GM21576 (cell line): Measurements from ENCODE around the gene TMEM201.
"Not testable (repeated sequence)": the region's sequence is repeated elsewhere in the genome, so short reads cannot be mapped to it uniquely, and the experiment has no call there.

Source experiments
- ATAC-seq: cut with Tn5 transposase; IDR thresholded peaks from one replicate; pipeline ENCODE4 v1.9.1; 2021; ENCODE audit warnings: mild to moderate bottlenecking, moderate library complexity; ENCODE audit not compliant: unreplicated experiment

TMEM201 gene

GRCh38 chr1:9615316-9616063, 26.8 kb downstream of the TMEM201 start:
- ATAC-seq = no peak

DNA sequence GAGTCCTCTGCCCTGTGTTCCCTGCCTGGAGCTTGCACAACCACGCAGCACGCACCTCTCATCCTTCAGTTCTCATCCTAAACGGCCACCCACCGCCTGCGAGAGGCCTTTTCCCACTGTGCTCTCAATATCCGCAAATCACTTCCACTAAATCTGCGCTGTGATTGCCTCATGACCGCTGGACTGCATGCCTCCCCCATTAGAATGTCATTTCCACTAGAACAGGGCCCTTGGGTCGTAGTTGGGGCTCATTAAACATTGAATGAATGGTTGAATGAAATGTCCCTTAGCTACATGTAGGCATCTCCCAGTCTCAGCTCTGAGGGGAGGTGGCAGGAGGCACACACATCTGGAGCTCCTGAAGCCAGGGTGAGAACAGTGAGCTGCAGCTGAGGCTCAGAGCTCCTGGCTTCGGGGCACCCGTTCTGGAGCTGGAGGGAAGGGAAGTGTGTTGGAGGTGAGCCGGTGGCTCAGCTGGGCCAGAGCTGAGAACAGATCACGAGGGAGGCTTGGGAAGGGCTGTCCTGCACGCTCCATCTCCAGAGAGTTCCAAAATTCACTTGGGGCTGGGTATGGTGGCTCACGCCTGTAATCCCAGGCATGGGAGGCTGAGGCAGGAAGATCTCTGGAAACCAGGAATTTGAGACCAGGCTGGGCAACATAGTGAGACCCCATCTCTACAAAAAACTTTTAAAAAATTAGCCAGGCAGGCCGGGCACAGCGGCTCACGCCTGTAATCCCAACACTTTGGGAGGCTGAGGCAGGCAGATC, 30.4 kb downstream of the TMEM201 start:
- ATAC-seq = no peak

- no peak for ATAC-seq
These were observed 32.3 kb downstream of the TMEM201 start for GRCh38 chr1:9621032-9621431.

GRCh38 chr1:9624081-9624480, 35.4 kb downstream of the TMEM201 start:
- no peak for ATAC-seq

DNA sequence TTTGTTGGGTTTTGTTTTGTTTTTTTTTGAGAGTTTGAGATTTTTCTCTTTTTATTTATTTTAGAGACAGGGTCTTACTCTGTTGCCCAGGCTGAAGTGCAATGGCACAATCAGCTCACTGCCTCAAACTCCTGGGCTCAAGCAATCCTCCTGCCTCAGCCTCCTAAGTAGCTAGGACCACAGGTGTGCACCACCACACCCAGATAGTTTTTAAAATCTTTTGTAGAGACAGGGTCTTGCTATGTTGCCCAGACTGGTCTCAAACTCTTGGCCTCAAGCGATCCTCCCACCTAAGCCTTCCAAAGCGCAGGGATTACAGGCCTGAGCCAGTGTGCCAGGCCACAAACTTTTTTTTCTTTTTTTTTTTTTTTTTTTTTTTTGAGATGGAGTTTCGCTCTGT, 36.3 kb downstream of the TMEM201 start:
- not testable (repeated sequence) for ATAC-seq

- peak; percentile 46 for ATAC-seq
These were observed 37.5 kb downstream of the TMEM201 start for GRCh38 chr1:9626201-9626608.

DNA sequence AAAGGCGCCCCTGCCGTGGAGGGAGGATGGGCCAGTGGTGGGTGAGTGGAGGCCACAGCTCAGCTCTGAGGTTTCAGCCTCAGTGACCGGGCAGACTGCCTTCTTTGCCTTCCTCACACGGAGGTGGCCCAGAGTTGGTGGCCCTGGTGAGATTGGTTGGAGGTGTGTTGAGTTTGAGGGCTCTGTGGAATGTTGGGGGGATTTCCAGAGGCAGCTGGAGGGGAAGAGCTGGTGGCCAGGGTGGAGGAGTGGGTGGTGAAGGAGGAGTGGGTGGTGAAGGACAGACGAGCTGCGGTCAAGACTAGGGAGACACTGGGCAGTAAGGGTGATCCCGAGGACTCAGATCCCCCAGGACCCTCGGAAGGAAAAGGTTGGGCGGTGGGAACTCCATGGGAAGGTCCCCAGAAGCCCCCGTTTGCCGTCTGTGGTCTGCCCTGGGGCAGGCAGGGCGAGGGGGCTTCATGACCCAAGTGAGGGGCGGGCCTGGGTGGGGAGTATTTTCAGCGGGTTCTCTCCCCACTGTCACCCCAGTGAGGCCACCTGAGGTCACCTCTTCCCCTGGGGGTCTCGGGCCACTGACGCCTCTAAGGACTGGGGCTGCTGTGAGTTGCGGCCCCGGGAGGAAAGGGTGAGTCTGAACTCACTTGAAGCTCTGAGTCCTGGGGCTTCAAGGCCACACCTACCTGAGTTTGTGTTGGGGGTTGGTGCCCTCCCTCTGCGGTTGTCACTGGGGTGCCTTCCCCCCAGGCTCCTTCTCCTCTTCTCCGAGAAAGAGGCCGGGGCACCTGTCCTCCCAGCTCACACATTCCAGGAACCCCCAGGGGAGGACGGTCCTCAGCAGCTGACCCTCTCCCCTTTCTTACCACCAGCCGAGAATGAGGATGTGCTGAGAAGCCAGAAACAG, 40.1 kb downstream of the TMEM201 start:
- no peak for ATAC-seq

DNA sequence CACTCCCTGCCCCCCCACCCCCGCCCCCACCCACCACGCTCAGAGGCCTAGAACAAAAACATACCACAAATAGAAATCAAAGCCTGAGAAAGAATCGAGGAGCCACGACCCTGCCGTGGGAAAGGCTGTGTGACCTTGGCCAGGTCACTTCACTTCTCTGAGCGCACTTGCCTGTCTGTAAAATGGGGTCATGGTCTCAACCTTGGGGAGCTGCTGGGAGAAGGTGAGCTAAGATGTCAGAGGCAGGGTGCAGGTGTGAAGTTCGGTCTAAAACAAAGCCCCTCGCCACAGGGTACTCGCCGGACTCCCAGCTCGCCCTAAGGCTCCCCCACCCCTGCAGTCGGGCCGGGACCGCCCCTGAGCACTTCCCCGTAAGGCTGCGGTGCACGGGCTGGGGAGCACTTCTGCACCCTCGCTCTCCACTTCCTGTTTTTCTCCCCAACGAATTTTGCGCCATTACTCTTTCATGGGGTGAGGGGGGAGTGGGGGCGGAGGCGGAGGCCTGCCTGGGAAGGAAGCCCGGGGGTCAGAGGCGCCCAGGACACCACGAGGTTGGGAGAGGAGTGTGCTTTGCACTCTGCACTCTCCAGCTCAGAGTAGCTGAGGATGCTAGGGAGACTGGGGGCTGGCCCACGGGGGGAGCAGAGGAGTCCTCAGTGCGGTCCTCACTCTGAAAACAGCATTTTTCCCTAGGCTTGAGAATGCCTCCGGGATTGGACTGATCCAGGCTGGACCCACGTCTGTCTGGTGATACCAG, 40.9 kb downstream of the TMEM201 start:
- ATAC-seq = no peak

- ATAC-seq = no peak
These were observed 41.8 kb downstream of the TMEM201 start for GRCh38 chr1:9630331-9631111.

DNA sequence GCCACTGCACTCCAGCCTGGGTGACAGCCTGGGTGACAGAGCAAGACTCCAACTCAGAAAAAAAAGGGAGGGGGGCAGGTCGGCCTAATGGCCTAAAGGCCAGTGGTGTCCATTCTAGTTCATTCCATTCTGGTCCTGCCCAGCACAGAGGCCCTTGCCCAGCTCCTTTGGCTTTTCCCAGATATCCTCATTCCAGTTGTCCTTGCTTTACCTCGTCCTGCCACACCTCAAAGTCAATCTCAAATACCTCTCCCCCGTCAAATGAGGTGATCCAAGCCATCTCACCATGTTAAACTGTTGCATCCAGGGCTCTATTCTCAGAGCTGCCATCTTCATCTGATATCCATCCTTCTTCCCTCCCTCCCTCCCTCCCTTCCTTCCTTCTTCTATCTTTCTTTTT, 42.9 kb downstream of the TMEM201 start:
- no peak for ATAC-seq

- ATAC-seq = no peak
These were observed 44.8 kb downstream of the TMEM201 start for GRCh38 chr1:9633493-9633892.

DNA sequence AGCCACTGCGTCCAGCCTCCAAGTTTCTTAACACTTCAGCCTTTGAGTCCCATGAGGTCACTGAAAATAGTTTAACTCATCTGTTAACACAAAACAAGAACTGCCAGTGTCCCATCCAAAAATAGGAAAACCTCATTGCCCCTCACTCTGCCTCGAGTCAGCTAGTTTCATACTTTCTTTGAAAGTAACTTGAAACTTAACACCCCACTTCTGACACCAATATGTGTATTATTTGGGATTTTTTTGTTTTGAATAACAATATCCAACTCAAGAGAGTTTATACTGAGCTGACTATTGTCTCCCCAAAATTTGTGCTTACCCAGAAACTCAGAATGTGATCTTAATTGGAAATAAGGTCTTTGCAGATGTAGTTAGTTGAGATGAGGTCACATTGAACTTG, 45.9 kb downstream of the TMEM201 start:
- no peak for ATAC-seq

DNA sequence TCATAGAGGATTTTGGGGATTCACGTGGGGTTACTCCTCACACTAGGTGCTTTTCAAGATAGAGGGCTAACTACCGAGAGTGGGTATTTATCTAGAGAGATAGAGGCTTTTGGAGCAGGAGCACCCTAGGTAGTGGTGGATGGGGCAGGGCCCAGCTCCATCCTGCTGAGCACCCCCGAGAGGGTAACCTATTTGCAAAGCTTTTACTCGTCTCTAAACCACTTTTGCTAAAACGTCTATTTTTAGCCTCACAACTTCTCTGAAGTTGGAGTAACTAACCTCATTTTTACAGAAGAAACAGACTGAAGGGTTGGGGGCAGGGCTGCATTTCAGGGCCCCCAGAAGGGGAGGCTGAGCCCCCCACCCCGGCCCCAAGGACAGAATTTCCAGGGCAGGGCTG, 50.5 kb downstream of the TMEM201 start:
- ATAC-seq = no peak

- no peak for ATAC-seq
These were observed 54.9 kb downstream of the TMEM201 start for GRCh38 chr1:9643351-9644256.

GRCh38 chr1:9646037-9646436, 57.3 kb downstream of the TMEM201 start:
- ATAC-seq = no peak

GRCh38 chr1:9648171-9648570, 59.5 kb downstream of the TMEM201 start:
- ATAC-seq = no peak

DNA sequence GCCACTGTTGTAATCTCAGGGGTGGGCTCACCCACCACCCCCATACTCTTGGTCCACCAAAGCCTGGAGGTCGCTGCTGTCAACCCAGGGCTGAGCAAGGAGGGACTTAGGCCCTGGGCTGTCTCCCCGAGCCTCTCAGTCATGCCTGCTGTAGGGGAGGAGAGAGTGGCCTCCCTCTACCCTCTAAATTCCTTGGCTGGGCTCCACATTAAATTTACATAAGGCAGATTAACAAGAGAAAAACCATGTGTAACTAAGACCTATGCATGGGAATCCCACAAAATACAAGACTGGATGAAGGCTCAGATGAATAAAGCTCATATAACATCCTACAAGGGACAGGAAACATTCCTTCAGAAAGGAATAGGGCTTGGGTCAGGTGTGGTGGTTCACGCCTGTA, 61.1 kb downstream of the TMEM201 start:
- ATAC-seq = no peak

- no peak for ATAC-seq
These were observed 62.5 kb downstream of the TMEM201 start for GRCh38 chr1:9651220-9651564.
